H1 (cell line): ENCODE measurements around the gene TBC1D16. TPM values are rescaled to one million over a fixed set of nuclear protein-coding genes. Genes with fewer than 3 reads are reported as not detected.

ENCODE experiments used
- CHD7 ChIP-seq: fragments of 300-600 bp; sonication (generic); IDR thresholded peaks from 2 replicates; pipeline ENCODE4 v1.7.1; 2012; ENCODE audit warnings: low read length, moderate library complexity, mild to moderate bottlenecking, inconsistent platforms; ENCODE audit not compliant: insufficient replicate concordance
- RBBP5 ChIP-seq: IDR thresholded peaks from 2 replicates; pipeline ENCODE4 v1.7.1; 2012; ENCODE audit warnings: low read depth, mild to moderate bottlenecking, inconsistent platforms, low read length, moderate library complexity, borderline replicate concordance
- SIRT6 ChIP-seq: IDR thresholded peaks from one replicate; pipeline ENCODE4 v1.7.1; 2012; ENCODE audit warnings: low read length, inconsistent platforms
- polyA plus RNA-seq, 7 experiments: library from polyadenylated mRNA; depleted of rRNA in 3 of 7; stranded (reverse) in 5 of 7; unstranded in 2 of 7; fragments of >200 nt in 5 of 7; fragments of 200-250 nt in 2 of 7; gene quantifications; 1 replicate in 5 of 7; 2 replicates in 1 of 7; 4 replicates in 1 of 7; pipeline versions ENCODE4 v1.2.1 to v1.2.3, GENCODE V29; 2011 to 2013; ENCODE audit warnings: missing spikeins in 2 of 7, mixed read lengths in 2 of 7
- total RNA-seq: library from RNA; stranded (reverse); fragmentation: NEBNext Ultra II Directional; extraction: Animal tissue kit (Norgen Biotek cat#: 25700); gene quantifications from 2 replicates; pipeline ENCODE4 v1.2.1, GENCODE V29; 2021

The TBC1D16 gene
- total and polyA plus RNA-seq, 2 of the 8 experiments (the other 6 are each of a cell fraction or from before 2014, with no cell fraction given) = 21.1 to 109 TPM

GRCh38 chr17:80011989-80012555 is 23.6 kb downstream of the TBC1D16 start (continued):
- TF ChIP-seq RBBP5 = no peak
- TF ChIP-seq SIRT6 = no peak
- TF ChIP-seq CHD7 = no peak
